Activated CD8-positive, alpha-beta memory T cell treated with anti-CD3 and anti-CD28 coated beads, Interleukin-2, amount 50 U/mL, for 1 hour (primary cell): ENCODE results near the gene ARHGAP4.

Experiments used
- DNase-seq: peaks from one replicate; pipeline ENCODE4 v3.0.0-alpha.2; 2020; ENCODE audit errors: extremely low read depth

Gene ARHGAP4

GRCh38 chrX:153906126-153906917 lies 19.7 kb downstream of the ARHGAP4 start:
- no peak for DNase-seq

DNA sequence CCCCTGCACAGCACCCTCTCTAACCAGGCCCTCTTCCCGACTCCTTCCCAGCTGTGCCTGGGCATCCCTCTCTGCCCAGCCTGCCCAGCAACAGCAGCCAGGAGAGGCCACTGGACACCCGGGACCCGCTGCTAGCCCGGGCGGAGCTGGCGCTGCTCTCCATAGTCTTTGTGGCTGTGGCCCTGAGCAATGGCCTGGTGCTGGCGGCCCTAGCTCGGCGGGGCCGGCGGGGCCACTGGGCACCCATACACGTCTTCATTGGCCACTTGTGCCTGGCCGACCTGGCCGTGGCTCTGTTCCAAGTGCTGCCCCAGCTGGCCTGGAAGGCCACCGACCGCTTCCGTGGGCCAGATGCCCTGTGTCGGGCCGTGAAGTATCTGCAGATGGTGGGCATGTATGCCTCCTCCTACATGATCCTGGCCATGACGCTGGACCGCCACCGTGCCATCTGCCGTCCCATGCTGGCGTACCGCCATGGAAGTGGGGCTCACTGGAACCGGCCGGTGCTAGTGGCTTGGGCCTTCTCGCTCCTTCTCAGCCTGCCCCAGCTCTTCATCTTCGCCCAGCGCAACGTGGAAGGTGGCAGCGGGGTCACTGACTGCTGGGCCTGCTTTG lies 20.5 kb downstream of the ARHGAP4 start:
- DNase-seq: no peak

GRCh38 chrX:153903991-153904957 lies 21.8 kb downstream of the ARHGAP4 start, which contains the start of gene AVPR2:
Gene AVPR2, plus strand, starts transcription at chrX:153904673. Its CDS starts 473 bp downstream, at chrX:153905146.
- no peak for DNase-seq

GRCh38 chrX:153903238-153903980 lies 22.7 kb downstream of the ARHGAP4 start:
- DNase-seq: no peak

DNA sequence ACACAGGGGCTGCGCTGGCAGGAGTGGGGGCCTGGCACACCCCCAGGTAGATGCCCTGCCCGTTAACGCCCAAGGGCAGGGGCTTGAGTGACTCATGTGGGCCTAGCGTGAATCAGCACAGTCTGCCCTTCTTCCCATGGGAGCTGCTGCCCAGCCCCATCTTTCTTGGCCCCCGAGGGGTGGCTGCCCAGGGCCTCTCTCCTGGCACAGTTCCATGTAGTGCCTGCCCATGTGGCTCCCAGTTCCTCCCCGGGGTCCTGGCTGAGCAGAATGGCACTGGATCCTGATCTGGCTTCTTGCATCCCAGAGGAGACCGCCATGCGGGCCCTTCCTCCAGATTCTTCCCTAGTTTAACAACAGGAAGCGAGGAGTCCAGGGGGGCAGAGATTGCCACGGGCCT lies 23.7 kb downstream of the ARHGAP4 start:
- no peak for DNase-seq

- no peak for DNase-seq
Observed at GRCh38 chrX:153901753-153902140, 24.3 kb downstream of the ARHGAP4 start.

- no peak for DNase-seq
Observed at GRCh38 chrX:153900831-153901752, 25.0 kb downstream of the ARHGAP4 start.

DNA sequence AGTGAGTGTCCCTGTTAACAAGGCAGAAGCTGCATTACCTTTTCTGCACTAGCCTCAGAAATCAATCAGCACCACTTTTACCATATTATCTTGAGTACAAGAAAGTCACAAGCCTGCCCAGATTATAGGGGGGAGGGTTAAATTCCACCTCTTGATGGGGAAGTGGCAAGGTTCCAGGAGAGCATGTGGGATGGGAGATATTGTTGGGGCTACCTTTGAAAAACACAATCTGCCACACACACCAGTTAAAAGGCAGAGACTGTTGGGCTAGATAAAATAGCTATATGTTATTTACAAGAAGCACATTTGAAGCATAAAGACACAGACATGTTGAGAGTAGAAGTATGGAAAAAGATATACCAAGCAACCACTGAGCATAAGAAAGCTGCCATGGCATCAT lies 28.2 kb downstream of the ARHGAP4 start:
- no peak for DNase-seq

- no peak for DNase-seq
Observed at GRCh38 chrX:153889123-153889522, 36.9 kb downstream of the ARHGAP4 start.

GRCh38 chrX:153888344-153888743 lies 37.7 kb downstream of the ARHGAP4 start:
- DNase-seq: no peak

- DNase-seq: no peak
Observed at GRCh38 chrX:153887385-153887784, 38.7 kb downstream of the ARHGAP4 start.

DNA sequence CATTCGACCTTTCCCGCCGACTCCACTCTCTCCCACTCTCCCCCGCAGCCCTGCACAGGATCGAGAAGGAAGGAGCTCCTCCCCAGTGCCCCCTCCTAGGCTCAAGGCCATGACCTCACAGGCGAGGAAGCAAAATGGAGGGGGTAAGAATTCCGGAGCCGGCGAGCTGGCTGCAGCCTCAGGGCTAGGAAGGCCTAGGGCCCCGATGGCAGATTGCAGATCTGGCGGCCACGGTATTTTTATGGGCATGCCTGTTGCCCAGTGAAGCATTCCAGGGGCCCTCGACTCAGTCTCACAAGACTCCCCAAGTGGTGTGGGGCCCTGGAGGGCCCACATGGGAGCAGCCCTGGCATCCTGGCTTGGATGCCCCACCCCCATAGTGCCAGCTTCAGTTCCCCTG lies 39.1 kb downstream of the ARHGAP4 start:
- no peak for DNase-seq

DNA sequence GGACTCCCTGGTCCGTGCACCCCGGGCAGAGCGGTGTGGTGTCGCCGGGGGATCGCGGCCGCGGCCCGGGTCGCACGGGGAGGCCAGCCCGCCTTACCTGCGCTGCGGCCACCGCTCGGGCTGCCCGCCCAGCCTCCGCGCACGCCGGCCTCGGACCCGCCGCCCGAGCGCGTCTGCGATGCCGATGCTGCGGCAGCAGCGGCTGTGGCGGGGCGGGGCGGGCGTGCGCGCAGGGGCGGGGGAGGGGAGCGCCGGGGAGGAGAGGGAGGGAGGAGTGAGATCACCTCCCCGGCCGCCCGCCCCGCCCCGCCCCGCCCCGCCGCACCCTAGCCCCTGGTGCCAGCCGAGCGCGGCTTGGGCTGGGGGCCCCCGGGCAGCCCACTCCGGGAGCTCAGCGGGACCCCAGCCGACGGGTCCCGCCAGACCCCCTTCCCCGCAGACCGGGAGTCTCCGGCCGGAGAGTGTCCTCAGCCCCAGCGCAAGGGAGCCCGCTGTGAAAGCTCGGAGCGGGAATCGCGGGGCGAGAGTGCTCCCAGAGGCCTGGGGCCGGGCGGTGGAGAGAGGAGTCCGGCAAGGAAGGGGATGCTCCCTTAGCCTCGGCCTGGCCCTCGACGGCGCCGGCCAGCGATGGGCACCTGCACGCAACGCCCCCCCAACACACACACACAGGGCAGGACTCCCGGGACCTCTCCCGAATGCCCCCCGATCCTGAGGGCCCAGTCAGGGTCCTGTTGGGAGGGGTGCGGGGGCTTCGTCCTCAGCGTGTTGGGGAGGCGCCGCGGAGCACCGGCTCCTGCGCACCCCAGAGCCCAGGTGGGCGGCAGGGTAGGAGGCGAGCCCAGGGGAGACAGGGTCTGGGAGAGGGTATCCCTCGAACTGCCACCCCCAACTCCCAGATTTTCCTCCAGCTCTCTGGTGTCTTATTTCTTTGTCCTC lies 39.8 kb downstream of the ARHGAP4 start, which contains the start of gene L1CAM:
Gene L1CAM, minus strand, starts transcription at position 206 of the 936 bp plus-strand sequence. CDS start 10,337 bp downstream, outside the sequence.
- DNase-seq: no peak

DNA sequence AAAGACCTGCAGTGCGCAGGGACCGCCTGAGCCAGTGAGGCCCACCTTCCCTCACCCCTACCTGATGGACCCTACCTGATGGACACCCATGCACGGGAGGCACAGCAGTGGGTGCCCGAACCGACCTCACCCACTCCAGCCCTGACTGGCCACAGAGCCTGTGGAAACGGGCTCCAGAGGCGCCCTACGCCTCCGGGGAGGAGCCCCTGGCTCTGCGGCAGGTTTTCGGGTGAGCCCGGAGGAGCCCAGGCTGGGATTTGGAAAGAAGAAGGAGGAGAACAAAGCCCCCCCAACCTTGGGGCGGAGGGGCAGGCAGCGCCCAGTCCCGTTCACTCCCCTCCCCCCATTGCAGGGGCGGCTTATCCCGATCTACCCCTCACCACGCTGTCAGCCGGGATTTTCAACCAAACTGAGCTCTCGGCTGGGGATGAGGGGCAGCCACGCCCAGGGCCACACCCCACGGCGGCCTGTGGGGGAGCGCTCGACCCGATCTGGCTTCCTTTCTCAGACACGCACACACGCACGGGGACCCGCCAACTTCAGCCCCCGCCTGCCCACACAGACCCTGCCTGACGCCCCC lies 40.8 kb downstream of the ARHGAP4 start:
- no peak for DNase-seq

GRCh38 chrX:153884590-153884989 lies 41.5 kb downstream of the ARHGAP4 start:
- no peak for DNase-seq

DNA sequence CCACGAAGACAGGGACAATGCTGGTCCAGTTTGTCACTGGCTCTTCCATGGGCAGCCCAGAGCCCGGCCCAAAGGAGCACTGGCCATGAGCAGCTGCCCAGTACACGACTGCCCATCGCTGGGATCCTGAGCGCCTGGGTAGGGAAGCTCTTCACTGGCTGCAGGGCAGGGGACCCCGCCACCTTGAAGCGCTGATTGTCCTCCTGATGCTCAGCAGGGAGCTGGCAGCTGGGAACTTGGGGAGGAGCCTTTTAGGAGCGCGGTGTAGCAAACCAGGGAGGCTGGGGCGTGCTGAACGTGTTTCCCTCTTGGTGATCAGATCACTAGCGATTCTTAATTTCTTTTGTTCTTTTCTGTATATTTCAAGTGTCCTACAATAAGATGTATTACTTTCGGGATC lies 41.9 kb downstream of the ARHGAP4 start:
- DNase-seq: no peak

GRCh38 chrX:153883163-153883843 lies 42.8 kb downstream of the ARHGAP4 start:
- no peak for DNase-seq

DNA sequence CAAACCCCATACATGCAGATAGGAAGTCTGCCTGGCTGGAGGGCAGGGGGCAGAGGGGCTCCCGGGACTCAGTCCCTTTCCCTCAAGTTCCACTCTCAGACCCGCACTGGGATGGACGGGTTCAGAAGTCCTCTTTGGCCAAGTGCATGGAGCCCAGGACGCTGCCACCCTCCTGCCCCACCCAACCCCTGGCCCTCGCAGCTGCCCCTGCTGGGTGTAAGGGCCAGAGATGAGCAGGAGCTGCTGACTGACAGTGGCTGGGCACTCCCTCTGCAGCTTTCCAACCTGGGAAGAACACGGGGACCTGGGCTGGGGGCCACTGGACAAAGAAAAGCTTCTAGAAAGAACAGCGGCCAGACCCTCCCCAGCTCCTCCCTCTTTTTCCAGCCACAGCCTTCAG lies 43.5 kb downstream of the ARHGAP4 start:
- DNase-seq: no peak
